Measurements from ENCODE around the gene FOSL2.

Gene FOSL2

DNA sequence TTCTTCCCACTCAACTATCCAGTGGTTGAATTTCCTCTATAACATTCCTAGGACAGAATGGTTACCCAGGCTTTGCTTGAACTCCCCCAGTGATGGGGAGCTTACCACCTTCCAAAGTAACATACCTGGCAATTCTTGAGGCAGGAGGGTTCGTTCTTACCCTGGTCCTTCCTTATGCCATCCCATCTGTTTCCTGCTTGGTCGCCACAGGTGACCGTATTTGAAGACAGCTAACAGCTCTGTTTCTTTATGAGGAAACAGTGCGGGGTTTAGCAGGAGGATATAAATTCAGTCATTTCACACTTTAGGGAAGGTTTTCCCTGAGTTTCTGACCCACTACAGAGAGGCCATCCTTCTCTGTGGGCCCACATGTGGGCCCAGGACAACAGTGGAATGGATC lies 42.6 kb downstream of the FOSL2 start:
- no peak for DNase-seq

DNA sequence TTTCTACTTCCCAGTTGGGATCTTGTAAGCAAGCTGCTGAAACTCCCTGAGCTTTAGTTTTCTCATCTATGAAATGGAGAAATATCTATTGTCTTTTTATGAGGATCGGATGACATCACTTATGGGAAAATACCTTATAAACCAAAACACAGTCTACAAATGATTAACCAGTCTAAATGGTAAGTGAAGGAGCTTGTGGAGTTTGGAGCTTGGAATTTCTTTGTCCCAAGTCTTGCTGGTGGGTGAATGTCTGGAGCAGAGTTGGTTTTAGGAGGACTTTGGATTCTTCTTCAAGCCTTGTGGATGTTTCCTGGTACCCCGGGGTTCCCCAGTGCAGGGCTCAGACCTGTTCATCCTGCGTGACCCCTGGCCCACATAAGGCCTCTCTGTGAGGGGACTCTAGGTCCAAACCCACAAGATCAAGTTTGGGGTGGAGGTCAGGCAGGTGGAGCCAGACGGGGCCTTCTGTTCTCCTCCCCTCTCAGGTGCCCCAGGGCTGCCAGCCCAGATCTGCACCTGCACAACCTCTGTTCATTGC lies 43.2 kb downstream of the FOSL2 start:
- DNase-seq = no peak

DNA sequence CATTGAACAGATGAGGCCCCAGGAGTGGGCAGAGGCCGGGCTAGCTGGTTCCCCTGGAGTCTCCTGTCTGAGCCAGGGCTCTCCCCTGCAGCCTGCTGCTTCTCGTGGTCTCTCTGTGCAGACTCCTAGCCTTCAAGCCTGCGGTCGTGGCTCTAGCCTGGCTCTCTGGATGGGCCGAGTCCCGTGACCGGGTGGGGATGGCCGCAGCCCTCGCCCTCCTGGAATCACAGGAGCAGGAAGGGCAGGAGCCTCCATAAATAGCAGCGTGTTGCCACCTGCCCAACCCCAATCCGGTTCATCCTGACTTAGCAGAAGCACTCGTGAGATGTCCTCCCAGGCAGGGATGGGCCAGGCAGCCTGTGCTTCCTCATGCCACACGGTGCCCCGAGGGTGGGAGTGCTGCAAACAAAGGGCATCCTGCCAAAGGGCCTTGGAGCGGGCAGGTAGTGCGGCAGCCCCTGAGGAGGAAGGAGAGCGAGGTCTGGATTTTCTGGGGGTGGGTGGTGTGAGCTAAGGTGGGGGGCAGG lies 43.9 kb downstream of the FOSL2 start:
- no peak for DNase-seq

- DNase-seq = no peak
Observed at GRCh38 chr2:28437149-28437835, 44.6 kb downstream of the FOSL2 start.

DNA sequence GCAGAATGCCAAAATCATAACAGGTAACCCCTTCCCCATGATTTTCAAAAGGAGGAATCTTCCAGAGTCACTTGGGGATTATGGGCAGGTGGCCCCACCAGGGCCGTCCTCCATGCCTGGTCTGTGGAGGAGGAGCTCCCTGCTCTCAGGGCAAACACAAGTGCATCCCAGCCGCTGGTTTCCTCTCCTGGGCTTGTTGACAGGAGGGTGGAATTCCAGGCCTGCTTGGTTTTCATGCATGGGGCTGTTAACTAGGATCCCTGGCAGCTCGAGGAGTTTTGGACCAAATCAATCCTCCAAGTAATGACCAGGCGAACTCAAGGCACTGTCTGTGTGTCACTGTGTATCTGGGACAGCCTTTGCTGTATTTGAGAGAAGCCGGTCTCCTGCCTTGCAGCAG lies 45.3 kb downstream of the FOSL2 start:
- DNase-seq = no peak

GRCh38 chr2:28438532-28439063 lies 45.9 kb downstream of the FOSL2 start:
- DNase-seq = no peak

- DNase-seq = no peak
Observed at GRCh38 chr2:28439127-28439526, 46.5 kb downstream of the FOSL2 start.

- no peak for DNase-seq
Observed at GRCh38 chr2:28439763-28440162, 47.1 kb downstream of the FOSL2 start.

GRCh38 chr2:28442328-28442727 lies 49.7 kb downstream of the FOSL2 start:
- DNase-seq = no peak

- DNase-seq = no peak
Observed at GRCh38 chr2:28444956-28445355, 52.3 kb downstream of the FOSL2 start.

- DNase-seq = no peak
Observed at GRCh38 chr2:28445448-28446258, 53.0 kb downstream of the FOSL2 start.

DNA sequence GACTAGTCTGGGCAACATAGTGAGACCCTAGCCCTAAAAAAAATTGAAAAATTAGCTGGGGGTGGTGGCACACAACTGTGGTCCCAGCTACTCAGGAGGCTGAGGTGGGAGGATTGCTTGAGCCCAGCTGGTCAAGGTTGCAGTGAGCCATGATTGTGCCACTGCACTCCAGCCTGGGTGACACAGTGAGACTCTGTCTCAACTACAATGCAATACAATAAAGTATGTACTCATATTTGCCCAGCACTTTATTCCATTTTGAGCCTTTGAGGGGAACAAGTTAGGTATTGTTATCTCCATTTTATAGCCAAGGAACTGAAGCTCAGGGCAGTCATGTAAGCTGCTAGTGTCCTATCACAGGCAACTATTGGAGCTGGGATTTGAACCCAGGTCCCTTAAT lies 53.9 kb downstream of the FOSL2 start:
- no peak for DNase-seq

- no peak for DNase-seq
Observed at GRCh38 chr2:28447086-28447485, 54.4 kb downstream of the FOSL2 start.

DNA sequence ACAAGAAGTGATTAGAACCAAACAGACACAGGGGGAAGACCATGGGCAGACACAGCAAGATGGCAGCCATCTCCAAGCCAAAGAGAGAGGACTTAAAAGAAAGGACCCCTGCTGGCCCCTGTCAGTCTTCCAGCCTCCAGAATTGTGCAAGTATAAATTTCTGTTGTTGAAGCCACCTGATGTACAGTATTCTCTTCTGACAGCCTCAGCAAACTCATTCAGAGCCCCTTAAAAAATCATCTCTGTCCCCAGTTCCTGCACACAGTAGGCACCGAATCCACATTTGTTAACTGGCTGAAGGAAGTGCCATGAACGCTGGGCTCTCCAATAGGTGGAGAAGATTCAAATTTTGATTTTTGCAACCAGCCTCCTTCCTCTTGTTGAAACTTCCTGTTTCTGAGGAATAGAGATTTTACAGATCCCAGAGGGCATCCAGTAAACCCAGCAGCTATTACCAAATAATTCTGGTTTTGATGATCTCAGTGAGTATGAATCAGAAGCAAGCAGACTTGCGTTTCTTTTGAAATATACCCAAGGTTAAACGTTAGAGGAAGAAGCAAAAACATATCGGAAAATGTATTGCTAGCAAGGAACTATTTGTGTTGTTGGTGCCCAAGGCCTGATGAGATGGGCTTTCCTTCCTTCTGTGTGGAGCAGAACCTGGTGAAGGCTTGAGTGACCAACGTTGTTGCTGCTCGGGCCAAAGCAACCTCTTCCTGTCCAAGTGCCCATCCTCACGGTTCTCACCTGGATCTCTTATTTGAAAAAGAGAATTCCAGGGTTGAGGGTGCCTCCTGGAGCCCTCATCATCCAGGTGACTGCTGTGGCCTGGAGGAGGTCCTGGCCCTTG lies 55.5 kb downstream of the FOSL2 start:
- DNase-seq = no peak

- DNase-seq = no peak
Observed at GRCh38 chr2:28448793-28449100, 56.1 kb downstream of the FOSL2 start.

- DNase-seq = no peak
Observed at GRCh38 chr2:28449126-28449487, 56.4 kb downstream of the FOSL2 start.

DNA sequence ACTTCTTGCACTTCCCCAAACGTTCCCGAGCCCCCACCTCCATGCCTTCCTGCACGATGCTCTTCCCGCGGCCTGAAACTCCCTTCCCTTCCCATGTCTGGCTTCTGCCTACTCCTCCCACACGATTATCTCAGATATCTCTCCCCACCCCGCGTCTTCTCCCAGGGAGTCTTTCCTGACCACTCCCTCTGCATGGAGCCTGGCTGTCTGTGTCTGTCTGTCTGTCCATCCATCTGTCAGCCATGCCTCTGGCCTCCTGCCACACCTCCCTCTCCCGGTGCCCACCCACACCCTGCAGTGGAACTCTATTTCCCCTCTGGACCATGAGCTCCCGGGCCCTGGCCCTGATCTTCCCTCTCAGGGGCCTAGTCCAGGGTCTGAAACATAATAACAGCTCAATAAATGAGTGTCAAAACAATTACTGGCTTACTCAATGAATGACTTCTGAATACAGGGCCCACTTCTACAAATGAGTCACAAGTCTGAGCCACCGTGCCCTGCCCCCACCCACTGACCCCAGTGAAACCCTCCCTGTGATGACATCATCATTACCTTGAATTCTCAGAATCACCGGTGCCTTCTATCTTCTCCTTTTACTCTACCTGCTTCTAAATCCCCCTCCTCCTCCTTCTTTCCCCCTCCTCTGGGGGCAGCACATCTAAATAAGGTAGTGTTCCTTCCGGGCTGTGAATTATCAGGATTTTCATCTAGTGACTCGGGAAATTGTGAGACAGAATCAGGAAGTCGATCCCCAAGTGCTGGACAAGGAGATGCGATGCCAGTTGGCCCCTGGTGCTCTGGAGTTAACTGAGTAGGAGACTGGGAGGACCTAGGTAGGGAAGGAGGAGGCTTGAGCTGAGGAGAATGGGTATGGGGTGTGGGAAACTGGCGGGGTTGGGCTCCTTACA lies 57.1 kb downstream of the FOSL2 start:
- no peak for DNase-seq

- no peak for DNase-seq
Observed at GRCh38 chr2:28450901-28451565, 58.4 kb downstream of the FOSL2 start.

- no peak for DNase-seq
Observed at GRCh38 chr2:28451793-28452533, 59.3 kb downstream of the FOSL2 start.

GRCh38 chr2:28452534-28453081 lies 60.0 kb downstream of the FOSL2 start:
- DNase-seq = no peak

Data from NCI-H2107 (cell line).